Glomerular visceral epithelial cell (primary cell): Measurements from ENCODE around the gene ANKRD11.
"Not testable (repeated sequence)": the region's sequence is repeated elsewhere in the genome, so short reads cannot be mapped to it uniquely, and the experiment has no call there.

Experiments used
- DNase-seq: peaks from one replicate; pipeline ENCODE4 v3.0.0-alpha.2; 2016; ENCODE audit errors: extremely low spot score

Gene ANKRD11

DNA sequence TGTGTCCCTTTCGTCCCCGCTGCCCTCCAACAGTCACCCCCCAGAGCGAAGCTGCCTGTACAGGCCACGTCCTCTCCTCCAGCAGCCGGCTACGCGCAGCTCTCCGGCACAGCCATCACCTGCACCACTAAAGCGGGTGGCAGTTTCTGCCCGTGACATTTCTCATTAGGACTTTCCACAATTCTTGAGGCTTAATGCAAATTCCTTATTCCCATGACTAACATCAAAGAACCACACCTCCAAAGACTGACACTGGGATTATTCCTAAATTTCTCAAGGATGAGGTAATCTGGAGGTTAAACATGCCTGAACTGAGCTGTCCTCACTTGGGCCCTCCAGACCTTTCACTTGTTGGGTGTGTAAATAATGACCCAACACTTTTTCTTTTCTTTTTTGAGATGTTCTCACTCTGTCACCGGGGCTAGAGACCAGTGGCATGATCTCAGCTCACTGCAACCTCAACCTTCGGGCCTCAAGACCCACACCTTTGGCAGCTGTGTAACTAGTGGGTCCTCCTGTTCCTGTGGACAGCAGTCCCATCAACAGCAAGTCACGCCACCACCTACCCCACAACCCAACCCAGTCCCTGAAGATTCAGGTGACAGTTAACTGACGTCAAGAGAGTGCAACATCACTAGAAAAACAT, 11.7 kb downstream of the ANKRD11 start:
- peak; percentile 89 for DNase-seq

- DNase-seq = no peak
Observed at GRCh38 chr16:89476811-89477261, 13.5 kb downstream of the ANKRD11 start.

GRCh38 chr16:89476379-89476778, 14.0 kb downstream of the ANKRD11 start:
- no peak for DNase-seq

DNA sequence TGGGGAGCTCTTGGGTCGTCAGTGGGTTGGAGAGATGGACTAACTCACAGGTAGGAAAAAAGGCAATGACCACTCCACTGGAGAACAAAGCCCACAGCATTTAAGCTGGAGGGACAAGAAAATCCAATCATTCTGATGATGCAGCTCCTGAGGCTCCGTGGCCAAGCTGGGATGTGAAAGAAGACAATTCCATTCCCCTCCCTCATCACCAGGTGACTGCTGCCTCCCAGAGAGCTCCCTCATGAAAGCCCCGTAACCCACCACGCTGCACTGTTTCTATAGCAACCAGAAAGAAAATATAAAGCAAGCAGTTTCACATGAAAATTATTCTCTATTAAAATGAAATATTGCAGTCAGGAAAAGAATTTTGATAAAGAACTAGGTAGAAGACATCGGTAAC, 15.2 kb downstream of the ANKRD11 start:
- DNase-seq = peak; percentile 27

DNA sequence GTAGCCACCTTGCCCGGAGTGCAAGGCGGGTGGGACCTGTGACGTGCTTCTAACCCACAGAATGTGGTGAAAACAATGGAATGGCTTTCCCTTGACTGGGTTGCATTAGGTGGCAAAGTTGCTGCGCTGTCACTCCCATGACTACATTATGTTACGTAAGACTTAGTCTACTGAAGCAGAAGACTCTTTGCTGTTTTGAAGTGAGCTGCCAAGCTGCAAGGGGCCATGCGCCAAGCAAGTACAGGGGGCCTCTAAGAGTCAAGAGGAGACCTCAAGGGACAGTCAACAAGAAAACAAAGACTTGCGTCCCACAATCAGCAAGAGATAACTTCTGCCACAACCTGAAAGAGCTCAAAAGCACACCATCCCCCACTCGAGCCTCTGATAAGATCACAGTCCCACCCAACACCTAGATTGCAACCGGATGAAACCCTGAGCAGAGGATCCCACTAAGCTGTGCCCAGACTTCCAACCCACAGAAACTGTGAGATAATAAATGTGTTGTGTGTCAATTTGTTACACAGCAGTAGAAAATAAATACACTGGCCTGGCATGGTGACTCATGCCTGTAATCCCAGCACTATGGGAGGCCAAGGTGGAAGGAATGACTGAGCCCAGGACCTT, 16.5 kb downstream of the ANKRD11 start:
- peak; percentile 52 for DNase-seq

GRCh38 chr16:89473136-89473712, 17.1 kb downstream of the ANKRD11 start:
- no peak for DNase-seq

DNA sequence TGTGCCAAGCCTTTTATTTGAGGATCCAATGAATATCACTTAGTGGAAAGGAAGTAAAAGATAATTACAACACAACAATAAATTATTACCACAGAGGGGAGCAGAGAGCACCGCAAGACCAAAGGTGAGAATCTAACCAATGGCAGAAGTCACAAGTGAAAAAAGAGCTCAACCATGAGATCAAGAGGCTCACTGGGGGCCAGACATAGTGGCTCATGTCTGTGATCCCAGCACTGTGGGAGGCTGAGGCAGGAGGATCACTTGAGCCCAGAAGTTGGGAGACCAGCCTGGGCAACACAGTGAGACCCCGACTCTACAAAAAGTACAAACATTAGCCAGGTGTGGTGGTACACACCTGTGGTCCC, 17.7 kb downstream of the ANKRD11 start:
- DNase-seq = no peak

- no peak for DNase-seq
Observed at GRCh38 chr16:89467382-89467781, 23.0 kb downstream of the ANKRD11 start.

DNA sequence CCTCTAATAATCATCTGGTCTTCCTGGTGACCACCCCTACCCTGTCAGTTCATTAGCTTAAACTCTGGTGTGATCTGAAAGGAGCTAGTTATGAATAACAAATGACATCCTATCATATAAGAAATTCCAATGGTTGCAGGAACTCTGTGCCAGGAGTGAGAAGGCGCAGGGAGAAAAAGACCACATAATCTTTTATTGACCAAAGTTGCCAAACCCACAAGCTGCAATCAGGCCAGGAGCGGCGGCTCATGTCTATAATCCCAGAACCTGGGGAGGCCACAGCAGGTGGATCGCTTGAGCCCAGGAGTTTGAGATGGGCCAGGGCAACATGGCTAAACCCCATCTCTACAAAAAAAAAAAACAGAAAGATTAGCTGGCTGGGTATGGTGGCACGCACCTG, 23.4 kb downstream of the ANKRD11 start:
- no peak for DNase-seq

GRCh38 chr16:89463312-89463711, 27.0 kb downstream of the ANKRD11 start:
- DNase-seq = not testable (repeated sequence)

DNA sequence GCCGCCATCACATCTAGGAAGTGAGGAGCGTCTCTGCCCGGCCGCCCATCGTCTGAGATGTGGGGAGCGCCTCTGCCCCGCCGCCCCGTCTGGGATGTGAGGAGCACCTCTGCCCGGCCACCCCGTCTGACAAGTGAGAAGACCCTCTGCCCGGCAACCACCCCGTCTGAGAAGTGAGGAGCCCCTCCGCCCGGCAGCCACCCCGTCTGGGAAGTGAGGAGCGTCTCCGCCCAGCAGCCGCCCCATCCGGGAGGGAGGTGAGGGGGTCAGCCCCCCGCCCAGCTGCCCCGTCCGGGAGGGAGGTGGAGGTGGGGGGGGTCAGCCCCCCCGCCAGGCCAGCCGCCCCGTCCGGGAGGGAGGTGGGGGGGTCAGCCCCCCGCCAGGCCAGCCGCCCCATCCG, 27.7 kb downstream of the ANKRD11 start:
- not testable (repeated sequence) for DNase-seq

- DNase-seq = peak; percentile 59
Observed at GRCh38 chr16:89461890-89462289, 28.5 kb downstream of the ANKRD11 start.

DNA sequence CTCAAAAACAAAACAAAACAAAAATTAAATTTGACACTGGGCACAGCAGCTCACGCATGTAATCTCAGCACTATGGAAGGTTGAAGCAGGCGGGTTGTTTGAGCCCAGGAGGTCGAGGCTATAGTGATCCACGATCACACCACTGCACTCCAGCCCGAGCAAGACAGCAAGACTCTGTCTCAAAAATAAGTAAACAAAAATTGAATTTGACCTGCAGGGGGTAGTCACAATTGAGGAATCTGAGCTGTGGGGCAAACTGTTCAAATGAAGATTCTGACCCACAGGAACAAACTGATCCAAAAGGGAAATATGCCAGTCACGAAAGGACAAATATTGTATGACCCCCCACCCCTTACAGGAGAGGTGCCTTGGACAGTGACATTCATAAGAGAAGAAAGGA, 29.8 kb downstream of the ANKRD11 start:
- DNase-seq = no peak

DNA sequence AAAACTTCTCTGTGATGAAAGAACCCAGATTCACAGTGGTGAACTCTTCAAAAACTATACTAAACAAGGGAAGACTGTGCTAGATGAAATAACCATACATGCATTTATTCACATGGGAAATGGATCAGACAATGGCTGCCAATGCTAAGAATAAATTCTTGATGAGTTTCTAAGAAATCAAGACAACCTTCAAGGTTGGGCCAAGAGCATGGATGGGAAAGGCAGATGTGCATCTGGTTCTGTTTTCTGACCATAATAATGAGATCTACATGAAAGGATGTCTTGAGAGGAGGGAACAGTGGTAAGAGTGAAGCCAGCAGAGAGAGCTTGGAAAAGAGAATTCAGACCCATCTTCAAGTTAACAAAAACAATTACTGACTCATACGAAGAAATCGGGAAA, 31.4 kb downstream of the ANKRD11 start:
- DNase-seq = no peak

DNA sequence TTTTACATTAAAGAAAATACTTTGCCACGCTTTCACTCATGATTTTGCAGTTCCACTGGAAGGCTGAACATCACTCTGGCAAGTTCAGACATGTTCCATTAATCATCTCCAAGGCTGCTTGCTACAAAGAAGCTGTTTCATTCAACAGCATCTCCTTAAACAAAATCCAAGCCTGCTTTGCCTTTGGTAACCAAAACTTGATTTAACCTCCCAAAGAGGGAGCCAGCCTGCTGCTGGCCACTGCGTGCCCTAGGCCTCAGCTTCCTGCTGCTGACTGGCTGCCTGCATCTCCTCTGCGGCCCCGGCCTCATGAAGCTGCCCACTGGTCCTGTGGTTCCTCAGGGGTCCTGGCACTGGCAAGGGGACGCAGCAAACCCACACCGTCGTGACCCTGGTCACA, 31.8 kb downstream of the ANKRD11 start:
- no peak for DNase-seq

DNA sequence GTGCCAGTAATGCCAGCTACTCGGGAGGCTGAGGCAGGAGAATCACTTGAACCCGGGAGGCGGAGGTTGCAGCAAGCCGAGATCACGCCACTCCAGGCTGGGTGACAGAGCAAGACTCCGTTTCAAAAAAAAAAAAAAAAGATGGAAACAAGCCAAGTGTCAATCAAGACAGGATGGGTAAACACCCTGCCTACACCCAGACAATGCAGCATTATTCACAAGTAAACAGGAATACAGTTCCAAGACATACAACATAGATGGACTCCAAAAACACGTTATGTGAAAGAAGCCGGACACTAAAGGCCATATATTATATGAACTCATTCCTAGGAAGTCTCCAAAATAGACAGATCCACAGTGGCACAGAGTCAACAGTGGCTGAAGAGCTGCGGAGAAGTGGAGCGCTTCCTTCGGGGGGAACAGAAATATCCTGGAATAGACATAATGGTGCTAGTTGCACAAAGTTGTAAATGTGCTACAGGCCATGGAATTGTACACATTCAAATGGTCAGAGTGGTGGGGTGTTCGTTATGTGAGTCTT, 33.9 kb downstream of the ANKRD11 start:
- DNase-seq = no peak

DNA sequence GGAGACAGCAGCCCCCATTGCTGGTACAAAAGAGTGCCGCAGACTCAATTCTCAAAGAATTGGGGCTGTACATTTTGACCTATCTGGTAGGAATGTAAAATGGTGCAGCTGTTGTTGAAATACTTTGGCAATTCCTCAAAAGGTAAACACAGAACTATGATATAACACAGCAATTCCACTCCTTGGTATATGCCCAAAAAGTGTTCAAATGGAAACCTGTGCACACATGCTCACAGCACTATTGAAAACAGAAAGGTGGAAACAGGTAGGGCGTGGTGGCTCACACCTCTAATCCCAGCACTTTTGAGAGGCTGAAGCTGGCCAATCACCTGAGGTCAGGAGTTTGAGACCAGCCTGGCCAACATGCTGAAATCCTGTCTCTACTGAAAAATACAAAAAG, 34.7 kb downstream of the ANKRD11 start:
- DNase-seq = no peak

DNA sequence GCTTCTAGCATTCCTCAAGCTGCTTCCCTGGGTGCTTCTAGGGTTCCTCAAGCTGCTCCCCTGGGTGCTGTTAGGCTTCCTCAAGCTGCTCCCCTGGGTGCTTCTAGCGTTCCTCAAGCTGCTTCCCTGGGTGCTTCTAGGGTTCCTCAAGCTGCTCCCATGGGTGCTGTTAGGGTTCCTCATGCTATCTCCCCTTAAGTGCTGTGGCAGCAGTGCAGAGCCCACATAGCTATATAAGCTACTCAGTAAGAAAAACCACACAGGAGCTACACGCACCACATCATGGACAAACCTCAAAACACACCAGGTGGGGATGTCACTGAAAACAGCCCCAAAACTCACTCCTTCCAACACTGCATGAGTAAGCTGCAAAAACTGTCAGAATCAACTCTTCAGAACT, 35.2 kb downstream of the ANKRD11 start:
- no peak for DNase-seq

DNA sequence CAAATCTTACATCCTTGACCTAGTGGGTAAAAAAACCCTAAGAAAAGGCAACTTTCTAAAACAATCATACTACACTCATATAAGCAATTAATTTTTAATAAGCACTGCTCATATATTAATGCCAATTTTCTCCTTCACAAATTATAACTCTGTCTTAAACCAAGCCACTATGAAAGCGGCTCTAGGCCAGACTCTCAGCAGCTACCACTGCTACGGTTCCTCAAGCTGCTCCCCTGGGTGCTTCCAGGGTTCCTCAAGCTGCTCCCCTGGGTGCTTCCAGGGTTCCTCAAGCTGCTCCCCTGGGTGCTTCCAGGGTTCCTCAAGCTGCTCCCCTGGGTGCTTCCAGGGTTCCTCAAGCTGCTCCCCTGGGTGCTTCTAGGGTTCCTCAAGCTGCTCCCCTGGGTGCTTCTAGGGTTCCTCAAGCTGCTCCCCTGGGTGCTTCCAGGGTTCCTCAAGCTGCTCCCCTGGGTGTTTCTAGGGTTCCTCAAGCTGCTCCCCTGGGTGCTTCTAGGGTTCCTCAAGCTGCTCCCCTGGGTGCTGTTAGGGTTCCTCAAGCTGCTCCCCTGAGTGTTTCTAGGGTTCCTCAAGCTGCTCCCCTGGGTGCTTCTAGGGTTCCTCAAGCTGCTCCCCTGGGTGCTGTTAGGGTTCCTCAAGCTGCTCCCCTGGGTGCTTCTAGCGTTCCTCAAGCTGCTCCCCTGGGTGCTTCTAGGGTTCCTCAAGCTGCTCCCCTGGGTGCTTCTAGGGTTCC, 35.8 kb downstream of the ANKRD11 start:
- DNase-seq = not testable (repeated sequence)

GRCh38 chr16:89453501-89454321, 36.6 kb downstream of the ANKRD11 start:
- peak; percentile 14 for DNase-seq

DNA sequence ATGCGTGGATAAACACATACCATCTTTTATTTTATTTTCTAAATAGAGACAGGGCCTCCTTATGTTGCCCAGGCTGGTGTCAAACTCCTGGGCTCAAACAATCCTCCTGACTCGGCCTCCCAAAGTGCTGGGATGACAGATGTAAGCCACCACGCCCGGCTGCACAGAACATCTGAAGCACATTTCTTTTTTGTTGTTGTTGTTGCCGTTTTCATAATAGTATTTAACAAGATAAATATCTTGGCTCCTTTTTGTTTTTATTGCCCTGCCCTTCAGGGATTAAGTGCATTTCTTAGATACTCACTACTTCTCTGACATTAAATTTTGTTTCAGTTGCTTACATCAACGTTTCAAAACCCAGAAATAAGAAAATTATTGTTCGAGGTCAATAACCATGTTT, 37.4 kb downstream of the ANKRD11 start:
- no peak for DNase-seq

GRCh38 chr16:89452241-89452640, 38.1 kb downstream of the ANKRD11 start:
- no peak for DNase-seq
